ENCODE data around the gene KCNC3. TPM values are rescaled to one million over a fixed set of nuclear protein-coding genes. Genes with fewer than 3 reads are reported as not detected.

KCNC3 gene
- total and polyA plus RNA-seq, 2 donors (not counting 3 experiments of a cell fraction or from before 2014, with no cell fraction given) = 0.22 to 0.91 TPM

GRCh38 chr19:50266896-50267295 is 62.3 kb downstream of the KCNC3 start:
- POLR2A ChIA-PET = no interaction called here
- Histone ChIP-seq H3K36me3 (ENCODE audit: control insufficient read depth in 2 of 2, extremely low read depth in 1 of 2, insufficient read depth in 2 of 2, low read length in 2 of 2) (no peaks in the 10 kb centered on the region), H3K27me3 (ENCODE audit: control insufficient read depth in 2 of 2, insufficient read depth in 2 of 2, low read length in 2 of 2) (no peaks in the 10 kb centered on the region), H3K4me3 (replicated peaks in 1 of 3; ENCODE audit: insufficient read depth in 1 of 3, low read depth in 1 of 3, low read length in 3 of 3) (no peak overlapping the region), H2AFZ (ENCODE audit: low read depth, low read length) (no peak overlapping the region), H3K4me1 (ENCODE audit: control insufficient read depth, extremely low read depth, insufficient read depth, low read length) (no peaks in the 10 kb centered on the region), H3K9ac (replicated peaks; ENCODE audit: extremely low read depth, insufficient read depth, low read length) (no peak overlapping the region), H3K79me2 (ENCODE audit: control insufficient read depth, insufficient read depth, low read length) (no peaks in the 10 kb centered on the region), H3K4me2 (ENCODE audit: insufficient read depth, low read length) (no peak overlapping the region), H3K27ac (ENCODE audit: insufficient read depth, low read depth, low read length) (no peak overlapping the region), H3K9me3 (replicated peaks; ENCODE audit: control insufficient read depth, insufficient read depth, low read length) (no peaks in the 10 kb centered on the region), H4K20me1 (replicated peaks; ENCODE audit: control insufficient read depth, extremely low read depth, insufficient read depth, low read length) (no peaks in the 10 kb centered on the region), H3K9me1 (replicated peaks; ENCODE audit: control insufficient read depth, extremely low read depth, insufficient read depth, low read length) (no peaks in the 10 kb centered on the region)
- dilution Hi-C loops (cut with MboI; ENCODE audit: extremely low pct_ligation_motif_present, low sequenced_read_pairs) (no loop called here), intact Hi-C loops (cut with micrococcal nuclease) (no loop called here)
- BruUV-seq (replicated peaks) = no TSS peak
- TF ChIP-seq POLR2A (IDR thresholded peaks at IDR 0.05; ENCODE audit: low read depth, low read length) (no peak), FOS (IDR thresholded peaks at IDR 0.05; ENCODE audit: borderline replicate concordance, insufficient read depth, low read length) (no peak), GATA2 (IDR thresholded peaks at IDR 0.05; ENCODE audit: insufficient read depth, insufficient read length, low read depth, low read length) (no peak), MYC (IDR thresholded peaks at IDR 0.05; ENCODE audit: low read depth, low read length) (no peak)
- TF ChIP-seq, protein P1, sequence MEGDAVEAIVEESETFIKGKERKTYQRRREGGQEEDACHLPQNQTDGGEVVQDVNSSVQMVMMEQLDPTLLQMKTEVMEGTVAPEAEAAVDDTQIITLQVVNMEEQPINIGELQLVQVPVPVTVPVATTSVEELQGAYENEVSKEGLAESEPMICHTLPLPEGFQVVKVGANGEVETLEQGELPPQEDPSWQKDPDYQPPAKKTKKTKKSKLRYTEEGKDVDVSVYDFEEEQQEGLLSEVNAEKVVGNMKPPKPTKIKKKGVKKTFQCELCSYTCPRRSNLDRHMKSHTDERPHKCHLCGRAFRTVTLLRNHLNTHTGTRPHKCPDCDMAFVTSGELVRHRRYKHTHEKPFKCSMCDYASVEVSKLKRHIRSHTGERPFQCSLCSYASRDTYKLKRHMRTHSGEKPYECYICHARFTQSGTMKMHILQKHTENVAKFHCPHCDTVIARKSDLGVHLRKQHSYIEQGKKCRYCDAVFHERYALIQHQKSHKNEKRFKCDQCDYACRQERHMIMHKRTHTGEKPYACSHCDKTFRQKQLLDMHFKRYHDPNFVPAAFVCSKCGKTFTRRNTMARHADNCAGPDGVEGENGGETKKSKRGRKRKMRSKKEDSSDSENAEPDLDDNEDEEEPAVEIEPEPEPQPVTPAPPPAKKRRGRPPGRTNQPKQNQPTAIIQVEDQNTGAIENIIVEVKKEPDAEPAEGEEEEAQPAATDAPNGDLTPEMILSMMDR (IDR thresholded peaks at IDR 0.05; ENCODE audit: extremely low read depth in 1 of 2, insufficient read depth in 1 of 2, low read depth in 1 of 2, low read length in 2 of 2) = no peak
- FAIRE-seq (no peak), DNase-seq (ENCODE audit: low read depth, low spot score) (no peak)
- CTCF ChIA-PET = interaction anchor here (0.8 to 2.5 kb wide), 3 partner anchors 8 to 61 kb away, joined by 4 to 8 read pairs (median 6); no protein-coding TSS in a partner anchor

DNA sequence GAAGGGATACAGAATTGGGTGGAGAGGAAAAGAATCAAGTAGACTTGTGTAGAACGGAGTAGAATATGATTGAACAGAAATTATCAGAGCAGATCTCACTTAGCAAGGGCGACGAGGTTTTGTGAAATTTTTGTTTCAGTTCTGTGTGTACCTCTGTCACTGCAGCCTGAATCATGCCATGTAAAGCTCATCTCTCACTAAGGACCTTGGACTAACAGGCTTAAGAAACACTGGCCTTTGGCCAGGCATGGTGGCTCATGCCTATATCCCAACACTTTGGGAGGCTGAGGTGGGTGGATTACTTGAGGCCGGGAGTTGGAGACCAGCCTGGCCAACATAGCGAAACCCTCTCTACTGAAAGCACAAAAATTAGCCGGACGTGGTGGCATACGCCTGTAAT is 63.1 kb downstream of the KCNC3 start:
- ChIA-PET POLR2A (no interaction called here), CTCF (interaction anchor here (4.6 kb wide), 1 partner anchor 62 kb away, joined by 39 read pairs; the partner anchor contains the start of gene KCNC3)
- Histone ChIP-seq H3K4me1 (ENCODE audit: control insufficient read depth, extremely low read depth, insufficient read depth, low read length) (no peaks in the 10 kb centered on the region), H3K9ac (replicated peaks; ENCODE audit: extremely low read depth, insufficient read depth, low read length) (no peak overlapping the region), H3K9me3 (replicated peaks; ENCODE audit: control insufficient read depth, insufficient read depth, low read length) (no peaks in the 10 kb centered on the region), H3K79me2 (ENCODE audit: control insufficient read depth, insufficient read depth, low read length) (no peaks in the 10 kb centered on the region), H3K27ac (ENCODE audit: insufficient read depth, low read depth, low read length) (no peak overlapping the region), H3K4me2 (ENCODE audit: insufficient read depth, low read length) (no peak overlapping the region), H3K36me3 (ENCODE audit: control insufficient read depth in 2 of 2, extremely low read depth in 1 of 2, insufficient read depth in 2 of 2, low read length in 2 of 2) (no peaks in the 10 kb centered on the region), H3K9me1 (replicated peaks; ENCODE audit: control insufficient read depth, extremely low read depth, insufficient read depth, low read length) (no peaks in the 10 kb centered on the region), H4K20me1 (replicated peaks; ENCODE audit: control insufficient read depth, extremely low read depth, insufficient read depth, low read length) (no peaks in the 10 kb centered on the region), H3K27me3 (ENCODE audit: control insufficient read depth in 2 of 2, insufficient read depth in 2 of 2, low read length in 2 of 2) (no peaks in the 10 kb centered on the region), H3K4me3 (replicated peaks in 1 of 3; ENCODE audit: insufficient read depth in 1 of 3, low read depth in 1 of 3, low read length in 3 of 3) (no peak overlapping the region), H2AFZ (ENCODE audit: low read depth, low read length) (no peak overlapping the region)
- no peak for DNase-seq (ENCODE audit: low read depth, low spot score)
- no peak for FAIRE-seq
- intact Hi-C loops (cut with micrococcal nuclease) (no loop called here), dilution Hi-C loops (cut with MboI; ENCODE audit: extremely low pct_ligation_motif_present, low sequenced_read_pairs) (no loop called here)
- no TSS peak for BruUV-seq (replicated peaks)
- TF ChIP-seq POLR2AphosphoS5 (IDR thresholded peaks at IDR 0.05; ENCODE audit: insufficient read depth, low read depth, low read length) (no peak), MYC (IDR thresholded peaks at IDR 0.05; ENCODE audit: low read depth, low read length) (no peak), FOS (IDR thresholded peaks at IDR 0.05; ENCODE audit: borderline replicate concordance, insufficient read depth, low read length) (no peak), JUN (IDR thresholded peaks at IDR 0.05; ENCODE audit: borderline replicate concordance, insufficient read depth, insufficient read length, low read depth) (no peak), POLR2A (IDR thresholded peaks at IDR 0.05; ENCODE audit: low read depth, low read length) (no peak), MAX (IDR thresholded peaks at IDR 0.05; ENCODE audit: insufficient read depth, insufficient read length) (no peak), GATA2 (IDR thresholded peaks at IDR 0.05; ENCODE audit: insufficient read depth, insufficient read length, low read depth, low read length) (no peak), EZH2 (IDR thresholded peaks at IDR 0.05; ENCODE audit: borderline replicate concordance, low read depth, low read length, severe bottlenecking) (no peak)
- TF ChIP-seq, protein P1 (IDR thresholded peaks at IDR 0.05; ENCODE audit: extremely low read depth in 1 of 2, insufficient read depth in 1 of 2, low read depth in 1 of 2, low read length in 2 of 2) = no peak

All from endothelial cell of umbilical vein (primary cell).